HL-60 (cell line): ENCODE measurements around the gene TEX50.
"Not testable (repeated sequence)": the region's sequence is repeated elsewhere in the genome, so short reads cannot be mapped to it uniquely, and the experiment has no call there.

ENCODE experiments used
- DNase-seq, 2 experiments: peaks; one replicate each; pipeline ENCODE4 v3.0.0-alpha.2; 2010 to 2020; ENCODE audit warnings: low read depth in 1 of 2, low spot score in 1 of 2
- H3K27ac ChIP-seq: fragments of 250-450 bp; sonication (Bioruptor Pico); replicated peaks from 2 replicates; pipeline ENCODE4 v1.5.1; 2020; ENCODE audit warnings: mild to moderate bottlenecking, moderate library complexity
- H3K27me3 ChIP-seq: fragments of 250-450 bp; sonication (Bioruptor Pico); 2 replicates; pipeline ENCODE4 v1.5.1; 2021; ENCODE audit warnings: mild to moderate bottlenecking, moderate library complexity; ENCODE audit not compliant: insufficient read depth, poor library complexity, severe bottlenecking
- H3K4me3 ChIP-seq: replicated peaks from 2 replicates; pipeline ENCODE4 v1.5.1; 2011; ENCODE audit warnings: mild to moderate bottlenecking, control low read depth, low read length; ENCODE audit not compliant: insufficient read depth
- GABPA ChIP-seq: IDR thresholded peaks from 2 replicates; pipeline ENCODE4 v1.6.1; 2012; ENCODE audit warnings: low read depth
- POLR2AphosphoS5 ChIP-seq: IDR thresholded peaks from 2 replicates; pipeline ENCODE4 v1.6.1; 2012; ENCODE audit warnings: low read depth
- SPI1 ChIP-seq: IDR thresholded peaks from 2 replicates; pipeline ENCODE4 v1.6.1; 2012; ENCODE audit warnings: low read depth, mild to moderate bottlenecking, borderline replicate concordance
- TF ChIP-seq, protein P1 (sequence below): IDR thresholded peaks from 2 replicates; pipeline ENCODE4 v1.6.1; 2012; ENCODE audit warnings: low read depth; ENCODE audit not compliant: insufficient replicate concordance
- TF ChIP-seq, protein P2 (sequence below): IDR thresholded peaks from one replicate; pipeline ENCODE4 v1.5.1; 2011; ENCODE audit warnings: low read length, control low read depth, inconsistent platforms; ENCODE audit not compliant: insufficient read depth

TEX50 gene

GRCh38 chr1:173663159-173663558 is 28.0 kb downstream of the TEX50 start:
- peak in 1 of 2 experiments; percentile 44 for DNase-seq
- H3K4me3 ChIP-seq: no peak overlapping the region
- no peak overlapping the region for H3K27ac ChIP-seq
- TF ChIP-seq POLR2AphosphoS5 (no peak), SPI1 (peak; percentile 77)
- H3K27me3 ChIP-seq: no peaks in the 10 kb centered on the region

DNA sequence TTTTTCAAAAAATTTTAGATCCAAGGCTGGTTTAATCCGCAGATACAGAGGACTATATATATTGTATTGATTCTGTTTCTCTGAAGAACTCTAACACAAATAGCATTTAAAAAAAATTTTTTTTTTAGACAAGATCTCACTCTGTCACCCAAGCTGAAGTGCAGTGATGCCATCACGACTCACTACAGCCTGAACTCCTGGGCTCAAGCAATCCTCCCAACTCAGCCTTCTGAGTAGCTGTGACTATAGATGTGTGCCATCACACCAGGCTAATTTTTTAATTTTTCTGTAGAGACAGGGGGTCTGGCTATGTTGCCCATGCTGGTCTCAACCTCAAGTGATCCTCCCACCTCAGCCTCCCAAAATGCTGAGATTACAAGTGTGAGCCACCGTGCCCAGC is 31.5 kb downstream of the TEX50 start:
- DNase-seq: no peak
- peaks cover 4% of the 10 kb centered on the region for H3K27me3 ChIP-seq
- H3K27ac ChIP-seq: no peak overlapping the region
- TF ChIP-seq POLR2AphosphoS5 (no peak), SPI1 (no peak), GABPA (no peak)
- TF ChIP-seq, protein P1, sequence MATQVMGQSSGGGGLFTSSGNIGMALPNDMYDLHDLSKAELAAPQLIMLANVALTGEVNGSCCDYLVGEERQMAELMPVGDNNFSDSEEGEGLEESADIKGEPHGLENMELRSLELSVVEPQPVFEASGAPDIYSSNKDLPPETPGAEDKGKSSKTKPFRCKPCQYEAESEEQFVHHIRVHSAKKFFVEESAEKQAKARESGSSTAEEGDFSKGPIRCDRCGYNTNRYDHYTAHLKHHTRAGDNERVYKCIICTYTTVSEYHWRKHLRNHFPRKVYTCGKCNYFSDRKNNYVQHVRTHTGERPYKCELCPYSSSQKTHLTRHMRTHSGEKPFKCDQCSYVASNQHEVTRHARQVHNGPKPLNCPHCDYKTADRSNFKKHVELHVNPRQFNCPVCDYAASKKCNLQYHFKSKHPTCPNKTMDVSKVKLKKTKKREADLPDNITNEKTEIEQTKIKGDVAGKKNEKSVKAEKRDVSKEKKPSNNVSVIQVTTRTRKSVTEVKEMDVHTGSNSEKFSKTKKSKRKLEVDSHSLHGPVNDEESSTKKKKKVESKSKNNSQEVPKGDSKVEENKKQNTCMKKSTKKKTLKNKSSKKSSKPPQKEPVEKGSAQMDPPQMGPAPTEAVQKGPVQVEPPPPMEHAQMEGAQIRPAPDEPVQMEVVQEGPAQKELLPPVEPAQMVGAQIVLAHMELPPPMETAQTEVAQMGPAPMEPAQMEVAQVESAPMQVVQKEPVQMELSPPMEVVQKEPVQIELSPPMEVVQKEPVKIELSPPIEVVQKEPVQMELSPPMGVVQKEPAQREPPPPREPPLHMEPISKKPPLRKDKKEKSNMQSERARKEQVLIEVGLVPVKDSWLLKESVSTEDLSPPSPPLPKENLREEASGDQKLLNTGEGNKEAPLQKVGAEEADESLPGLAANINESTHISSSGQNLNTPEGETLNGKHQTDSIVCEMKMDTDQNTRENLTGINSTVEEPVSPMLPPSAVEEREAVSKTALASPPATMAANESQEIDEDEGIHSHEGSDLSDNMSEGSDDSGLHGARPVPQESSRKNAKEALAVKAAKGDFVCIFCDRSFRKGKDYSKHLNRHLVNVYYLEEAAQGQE: no peak
- TF ChIP-seq, protein P2, sequence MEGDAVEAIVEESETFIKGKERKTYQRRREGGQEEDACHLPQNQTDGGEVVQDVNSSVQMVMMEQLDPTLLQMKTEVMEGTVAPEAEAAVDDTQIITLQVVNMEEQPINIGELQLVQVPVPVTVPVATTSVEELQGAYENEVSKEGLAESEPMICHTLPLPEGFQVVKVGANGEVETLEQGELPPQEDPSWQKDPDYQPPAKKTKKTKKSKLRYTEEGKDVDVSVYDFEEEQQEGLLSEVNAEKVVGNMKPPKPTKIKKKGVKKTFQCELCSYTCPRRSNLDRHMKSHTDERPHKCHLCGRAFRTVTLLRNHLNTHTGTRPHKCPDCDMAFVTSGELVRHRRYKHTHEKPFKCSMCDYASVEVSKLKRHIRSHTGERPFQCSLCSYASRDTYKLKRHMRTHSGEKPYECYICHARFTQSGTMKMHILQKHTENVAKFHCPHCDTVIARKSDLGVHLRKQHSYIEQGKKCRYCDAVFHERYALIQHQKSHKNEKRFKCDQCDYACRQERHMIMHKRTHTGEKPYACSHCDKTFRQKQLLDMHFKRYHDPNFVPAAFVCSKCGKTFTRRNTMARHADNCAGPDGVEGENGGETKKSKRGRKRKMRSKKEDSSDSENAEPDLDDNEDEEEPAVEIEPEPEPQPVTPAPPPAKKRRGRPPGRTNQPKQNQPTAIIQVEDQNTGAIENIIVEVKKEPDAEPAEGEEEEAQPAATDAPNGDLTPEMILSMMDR: no peak
- no peak overlapping the region for H3K4me3 ChIP-seq

GRCh38 chr1:173669491-173669941 is 34.4 kb downstream of the TEX50 start, which contains the start of gene ANKRD45:
Gene ANKRD45 (minus strand): TSS chr1:173669851. CDS start chr1:173659418, 10,433 bp downstream.
- no peak for DNase-seq
- H3K4me3 ChIP-seq: no peak within 1 kb of the TSS
- no peak within 1 kb of the TSS for H3K27ac ChIP-seq
- no peak for TF ChIP-seq GABPA
- no peak for TF ChIP-seq SPI1
- TF ChIP-seq, protein P1: no peak
- TF ChIP-seq, protein P2: no peak
- H3K27me3 ChIP-seq: peaks cover 4% of the 10 kb centered on the region

DNA sequence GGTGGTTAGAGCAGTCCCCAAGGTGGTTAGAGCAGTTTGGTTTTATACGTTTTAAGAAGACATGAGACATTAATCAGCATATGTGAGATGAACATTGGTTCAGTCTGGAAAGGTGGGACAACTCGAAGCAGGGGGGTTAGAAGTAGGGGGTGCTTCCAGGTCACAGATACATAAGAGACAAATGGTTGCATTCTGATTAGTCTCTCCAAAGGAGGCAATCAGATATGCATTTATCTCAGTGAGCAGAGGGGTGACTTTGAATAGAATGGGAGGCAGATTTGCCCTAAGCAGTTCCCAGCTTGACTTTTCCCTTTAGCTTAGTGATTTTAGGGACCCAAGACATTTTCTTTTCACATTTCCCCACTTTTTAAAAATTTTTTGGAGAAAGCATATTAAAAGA is 39.4 kb downstream of the TEX50 start:
- not testable (repeated sequence) for DNase-seq, H3K4me3 ChIP-seq, H3K27ac ChIP-seq, H3K27me3 ChIP-seq

DNA sequence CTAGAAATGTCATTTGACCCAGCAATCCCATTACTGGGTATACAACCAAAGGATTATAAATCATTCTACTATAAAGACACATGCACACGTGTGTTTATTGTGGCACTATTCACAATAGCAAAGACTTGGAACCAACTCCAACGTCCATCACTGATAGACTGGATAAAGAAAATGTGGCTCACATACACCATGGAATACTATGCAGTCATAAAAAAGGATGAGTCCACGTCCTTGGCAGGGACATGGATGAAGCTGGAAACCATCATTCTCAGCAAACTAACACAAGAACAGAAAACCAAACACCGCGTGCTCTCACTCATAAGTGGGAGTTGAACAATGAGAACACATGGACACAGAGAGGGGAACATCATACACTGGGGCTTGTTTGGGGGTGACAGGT is 45.0 kb downstream of the TEX50 start:
- DNase-seq, H3K4me3 ChIP-seq, H3K27me3 ChIP-seq, H3K27ac ChIP-seq: not testable (repeated sequence)
